Embryonic facial prominence (tissue), 1 donor: ENCODE data around the gene PAOX.

Experiments used
- DNase-seq: peaks from one replicate; pipeline ENCODE4 v3.0.0-alpha.2; 2016; ENCODE audit errors: extremely low spot score

The PAOX gene

GRCh38 chr10:133439517-133440461 lies 60.7 kb downstream of the PAOX start:
- DNase-seq: no peak

DNA sequence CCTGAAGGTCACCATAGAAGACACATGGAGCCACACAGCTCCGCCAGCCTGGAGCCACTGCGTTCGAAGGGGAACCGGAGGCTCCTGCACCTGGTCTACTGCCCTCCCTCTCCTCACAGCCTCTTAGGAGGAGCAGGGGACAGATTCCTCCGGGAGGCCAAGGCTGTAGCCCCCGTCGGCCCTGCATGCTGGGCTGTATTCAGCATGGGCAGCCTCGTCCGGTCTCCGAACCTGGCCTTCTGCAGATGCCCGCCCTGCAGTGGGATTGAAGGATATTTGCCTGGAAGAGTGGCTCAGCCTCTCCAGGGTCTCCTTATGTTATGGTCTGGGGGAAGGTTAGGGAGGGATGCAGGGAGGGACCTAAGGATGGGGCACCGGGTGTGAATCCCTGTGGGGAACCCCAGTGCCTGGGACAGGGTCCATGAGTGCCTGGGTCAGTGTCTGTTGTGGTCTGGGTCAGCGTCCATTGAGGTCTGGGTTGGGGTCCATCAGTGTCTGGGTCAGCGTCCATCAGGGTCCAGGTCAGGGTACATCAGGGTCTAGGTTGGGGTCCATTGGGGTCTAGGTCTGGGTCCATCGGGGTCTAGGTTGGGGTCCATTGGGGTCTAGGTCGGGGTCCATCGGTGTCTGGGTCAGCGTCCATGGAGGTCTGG lies 61.7 kb downstream of the PAOX start:
- DNase-seq: no peak
